A549 (cell line): ENCODE data around the gene SLC6A7.

ENCODE experiments used
- E2F6 ChIP-seq: IDR thresholded peaks from 2 replicates; pipeline ENCODE4 v1.6.1; 2012; ENCODE audit warnings: low read depth, borderline replicate concordance
- TF ChIP-seq, protein P1 (sequence below): fragments of >200 bp; sonication (Bioruptor Twin); formaldehyde crosslinking; IDR thresholded peaks from 3 replicates; pipeline ENCODE4 v1.5.1; 2016

GRCh38 chr5:150257424-150257823 lies 67.6 kb downstream of the SLC6A7 start:
- TF ChIP-seq, protein P1, sequence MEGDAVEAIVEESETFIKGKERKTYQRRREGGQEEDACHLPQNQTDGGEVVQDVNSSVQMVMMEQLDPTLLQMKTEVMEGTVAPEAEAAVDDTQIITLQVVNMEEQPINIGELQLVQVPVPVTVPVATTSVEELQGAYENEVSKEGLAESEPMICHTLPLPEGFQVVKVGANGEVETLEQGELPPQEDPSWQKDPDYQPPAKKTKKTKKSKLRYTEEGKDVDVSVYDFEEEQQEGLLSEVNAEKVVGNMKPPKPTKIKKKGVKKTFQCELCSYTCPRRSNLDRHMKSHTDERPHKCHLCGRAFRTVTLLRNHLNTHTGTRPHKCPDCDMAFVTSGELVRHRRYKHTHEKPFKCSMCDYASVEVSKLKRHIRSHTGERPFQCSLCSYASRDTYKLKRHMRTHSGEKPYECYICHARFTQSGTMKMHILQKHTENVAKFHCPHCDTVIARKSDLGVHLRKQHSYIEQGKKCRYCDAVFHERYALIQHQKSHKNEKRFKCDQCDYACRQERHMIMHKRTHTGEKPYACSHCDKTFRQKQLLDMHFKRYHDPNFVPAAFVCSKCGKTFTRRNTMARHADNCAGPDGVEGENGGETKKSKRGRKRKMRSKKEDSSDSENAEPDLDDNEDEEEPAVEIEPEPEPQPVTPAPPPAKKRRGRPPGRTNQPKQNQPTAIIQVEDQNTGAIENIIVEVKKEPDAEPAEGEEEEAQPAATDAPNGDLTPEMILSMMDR: no peak
- no peak for TF ChIP-seq E2F6
